ENCODE data around the gene SPTSSB. TPM values are rescaled to one million over a fixed set of nuclear protein-coding genes. Genes with fewer than 3 reads are reported as not detected.

SPTSSB gene
- polyA plus RNA-seq = 0.40 TPM
- long read RNA-seq, donor 1 = 0 reads
- long read RNA-seq, donor 2 = 0 reads
- long read RNA-seq, donor 3 = 0 reads
- long read RNA-seq, donor 4 = 0 reads
- long read RNA-seq, donor 5, partial matches to known transcripts = 0 of 4 reads
- long read RNA-seq, donor 5, other reads (novel, unspliced or antisense) = 0 of 4 reads
- long read RNA-seq, donor 6 = 0 reads
- long read RNA-seq, donor 7 = 0 reads
- long read RNA-seq, donor 8 = 0 reads
- long read RNA-seq, donor 9, partial matches to known transcripts = 0 of 1 reads
- long read RNA-seq, donor 9, other reads (novel, unspliced or antisense) = 0 of 1 reads
- long read RNA-seq, donor 10 = 0 reads
- long read RNA-seq, donor 11, partial matches to known transcripts = 0 of 1 reads
- long read RNA-seq, donor 11, other reads (novel, unspliced or antisense) = 0 of 1 reads

GRCh38 chr3:161371441-161372320 is at the start of gene SPTSSB:
Gene SPTSSB (minus strand): TSS chr3:161371517. CDS start chr3:161346323, 25,194 bp downstream.
- no peaks in the 10 kb centered on the region for H3K9me3 ChIP-seq (ENCODE audit: control insufficient read depth, low read depth, low read length)
- peak; percentile 12 to 35 for DNase-seq
- H3K36me3 ChIP-seq (ENCODE audit: control insufficient read depth, insufficient read depth, low read length) = no peaks in the 10 kb centered on the region
- peak within 1 kb of the TSS; percentile 43 for H3K4me3 ChIP-seq (ENCODE audit: low read length)
- peaks cover 37% of the 10 kb centered on the region for H3K27me3 ChIP-seq (ENCODE audit: control insufficient read depth, insufficient read depth, low read length)
- WGBS (ENCODE audit: insufficient coverage, low lambda C conversion rate) = 0% methylated on average over 2 of the region's 53 CpGs
- no peak within 1 kb of the TSS for H3K27ac ChIP-seq (ENCODE audit: low read length)
- peaks cover 14% of the 10 kb centered on the region for H3K4me1 ChIP-seq (ENCODE audit: control insufficient read depth, insufficient read depth, low read length)

- H3K27ac ChIP-seq (ENCODE audit: low read length) = no peak overlapping the region
- 27% methylated on average over 4 of the region's 8 CpGs for WGBS (ENCODE audit: insufficient coverage, low lambda C conversion rate)
Observed at GRCh38 chr3:161420746-161421145, 49.4 kb upstream of the SPTSSB start.

GRCh38 chr3:161419555-161420333 is 48.4 kb upstream of the SPTSSB start:
- Histone ChIP-seq H3K4me1 (ENCODE audit: control insufficient read depth, insufficient read depth, low read length) (peaks cover 3% of the 10 kb centered on the region), H3K27ac (ENCODE audit: low read length) (no peak overlapping the region), H3K36me3 (ENCODE audit: control insufficient read depth, insufficient read depth, low read length) (no peaks in the 10 kb centered on the region), H3K9me3 (ENCODE audit: control insufficient read depth, low read depth, low read length) (no peaks in the 10 kb centered on the region), H3K4me3 (ENCODE audit: low read length) (no peak overlapping the region), H3K27me3 (ENCODE audit: control insufficient read depth, insufficient read depth, low read length) (peaks cover 2% of the 10 kb centered on the region)
- WGBS (ENCODE audit: insufficient coverage, low lambda C conversion rate) = 80% methylated on average over 2 of the region's 3 CpGs
- DNase-seq = no peak

More at GRCh38 chr3:161420746-161421145, 49.4 kb upstream of the SPTSSB start:
- no peaks in the 10 kb centered on the region for H3K36me3 ChIP-seq (ENCODE audit: control insufficient read depth, insufficient read depth, low read length)
- DNase-seq = no peak
- no peak overlapping the region for H3K4me3 ChIP-seq (ENCODE audit: low read length)
- H3K27me3 ChIP-seq (ENCODE audit: control insufficient read depth, insufficient read depth, low read length) = peaks cover 2% of the 10 kb centered on the region
- no peaks in the 10 kb centered on the region for H3K9me3 ChIP-seq (ENCODE audit: control insufficient read depth, low read depth, low read length)
- H3K4me1 ChIP-seq (ENCODE audit: control insufficient read depth, insufficient read depth, low read length) = peaks cover 3% of the 10 kb centered on the region

GRCh38 chr3:161415506-161416231 is 44.4 kb upstream of the SPTSSB start:
- peak in 1 of 2 donors; percentile 8 for DNase-seq
- H3K27ac ChIP-seq (ENCODE audit: low read length) = no peak overlapping the region
- no CpG with 5 or more reads among the region's 1 CpG for WGBS (ENCODE audit: insufficient coverage, low lambda C conversion rate)
- H3K27me3 ChIP-seq (ENCODE audit: control insufficient read depth, insufficient read depth, low read length) = peaks cover 1% of the 10 kb centered on the region
- H3K9me3 ChIP-seq (ENCODE audit: control insufficient read depth, low read depth, low read length) = no peaks in the 10 kb centered on the region
- no peak overlapping the region for H3K4me3 ChIP-seq (ENCODE audit: low read length)
- H3K36me3 ChIP-seq (ENCODE audit: control insufficient read depth, insufficient read depth, low read length) = no peaks in the 10 kb centered on the region
- H3K4me1 ChIP-seq (ENCODE audit: control insufficient read depth, insufficient read depth, low read length) = peaks cover under 1% of the 10 kb centered on the region

GRCh38 chr3:161414907-161415306 is 43.6 kb upstream of the SPTSSB start:
- H3K36me3 ChIP-seq (ENCODE audit: control insufficient read depth, insufficient read depth, low read length) = no peaks in the 10 kb centered on the region
- WGBS (ENCODE audit: insufficient coverage, low lambda C conversion rate) = 63% methylated on average over 1 of the region's 1 CpG
- DNase-seq = no peak
- H3K27ac ChIP-seq (ENCODE audit: low read length) = no peak overlapping the region
- H3K4me1 ChIP-seq (ENCODE audit: control insufficient read depth, insufficient read depth, low read length) = no peaks in the 10 kb centered on the region
- H3K27me3 ChIP-seq (ENCODE audit: control insufficient read depth, insufficient read depth, low read length) = no peaks in the 10 kb centered on the region
- H3K4me3 ChIP-seq (ENCODE audit: low read length) = no peak overlapping the region
- H3K9me3 ChIP-seq (ENCODE audit: control insufficient read depth, low read depth, low read length) = no peaks in the 10 kb centered on the region

- Histone ChIP-seq H3K9me3 (ENCODE audit: control insufficient read depth, low read depth, low read length) (no peaks in the 10 kb centered on the region), H3K4me1 (ENCODE audit: control insufficient read depth, insufficient read depth, low read length) (no peaks in the 10 kb centered on the region), H3K27me3 (ENCODE audit: control insufficient read depth, insufficient read depth, low read length) (no peaks in the 10 kb centered on the region), H3K4me3 (ENCODE audit: low read length) (no peak overlapping the region), H3K36me3 (ENCODE audit: control insufficient read depth, insufficient read depth, low read length) (no peaks in the 10 kb centered on the region), H3K27ac (ENCODE audit: low read length) (no peak overlapping the region)
- 91% methylated on average over 1 of the region's 1 CpG for WGBS (ENCODE audit: insufficient coverage, low lambda C conversion rate)
- DNase-seq = no peak
Observed at GRCh38 chr3:161413855-161414210, 42.5 kb upstream of the SPTSSB start.

GRCh38 chr3:161413127-161413854 is 42.0 kb upstream of the SPTSSB start:
- DNase-seq = no peak
- Histone ChIP-seq H3K27ac (ENCODE audit: low read length) (no peak overlapping the region), H3K4me1 (ENCODE audit: control insufficient read depth, insufficient read depth, low read length) (no peaks in the 10 kb centered on the region), H3K36me3 (ENCODE audit: control insufficient read depth, insufficient read depth, low read length) (no peaks in the 10 kb centered on the region), H3K9me3 (ENCODE audit: control insufficient read depth, low read depth, low read length) (no peaks in the 10 kb centered on the region), H3K27me3 (ENCODE audit: control insufficient read depth, insufficient read depth, low read length) (no peaks in the 10 kb centered on the region), H3K4me3 (ENCODE audit: low read length) (no peak overlapping the region)
- no CpG with 5 or more reads among the region's 2 CpGs for WGBS (ENCODE audit: insufficient coverage, low lambda C conversion rate)

GRCh38 chr3:161412123-161412522 is 40.8 kb upstream of the SPTSSB start:
- WGBS (ENCODE audit: insufficient coverage, low lambda C conversion rate) = 22% methylated on average over 1 of the region's 1 CpG
- Histone ChIP-seq H3K9me3 (ENCODE audit: control insufficient read depth, low read depth, low read length) (no peaks in the 10 kb centered on the region), H3K4me1 (ENCODE audit: control insufficient read depth, insufficient read depth, low read length) (no peaks in the 10 kb centered on the region), H3K27ac (ENCODE audit: low read length) (no peak overlapping the region), H3K36me3 (ENCODE audit: control insufficient read depth, insufficient read depth, low read length) (no peaks in the 10 kb centered on the region), H3K4me3 (ENCODE audit: low read length) (no peak overlapping the region), H3K27me3 (ENCODE audit: control insufficient read depth, insufficient read depth, low read length) (no peaks in the 10 kb centered on the region)
- DNase-seq = no peak

GRCh38 chr3:161409858-161410257 is 38.5 kb upstream of the SPTSSB start:
- no CpG with 5 or more reads among the region's 3 CpGs for WGBS (ENCODE audit: insufficient coverage, low lambda C conversion rate)
- no peak overlapping the region for H3K4me3 ChIP-seq (ENCODE audit: low read length)

More at GRCh38 chr3:161409858-161410257, 38.5 kb upstream of the SPTSSB start:
- H3K36me3 ChIP-seq (ENCODE audit: control insufficient read depth, insufficient read depth, low read length) = no peaks in the 10 kb centered on the region
- no peak for DNase-seq
- no peaks in the 10 kb centered on the region for H3K9me3 ChIP-seq (ENCODE audit: control insufficient read depth, low read depth, low read length)
- no peaks in the 10 kb centered on the region for H3K27me3 ChIP-seq (ENCODE audit: control insufficient read depth, insufficient read depth, low read length)
- no peaks in the 10 kb centered on the region for H3K4me1 ChIP-seq (ENCODE audit: control insufficient read depth, insufficient read depth, low read length)
- no peak overlapping the region for H3K27ac ChIP-seq (ENCODE audit: low read length)
